Measurements from ENCODE around the gene METTL17. TPM values are rescaled to one million over a fixed set of nuclear protein-coding genes. Genes with fewer than 3 reads are reported as not detected.
A peak's percentile ranks its signal among the peaks of the same experiment; 100 is the strongest.

Gene METTL17
- total and polyA plus RNA-seq, 2 donors (not counting 1 experiment from before 2014, with no cell fraction given): 28.4 to 47.7 TPM

DNA sequence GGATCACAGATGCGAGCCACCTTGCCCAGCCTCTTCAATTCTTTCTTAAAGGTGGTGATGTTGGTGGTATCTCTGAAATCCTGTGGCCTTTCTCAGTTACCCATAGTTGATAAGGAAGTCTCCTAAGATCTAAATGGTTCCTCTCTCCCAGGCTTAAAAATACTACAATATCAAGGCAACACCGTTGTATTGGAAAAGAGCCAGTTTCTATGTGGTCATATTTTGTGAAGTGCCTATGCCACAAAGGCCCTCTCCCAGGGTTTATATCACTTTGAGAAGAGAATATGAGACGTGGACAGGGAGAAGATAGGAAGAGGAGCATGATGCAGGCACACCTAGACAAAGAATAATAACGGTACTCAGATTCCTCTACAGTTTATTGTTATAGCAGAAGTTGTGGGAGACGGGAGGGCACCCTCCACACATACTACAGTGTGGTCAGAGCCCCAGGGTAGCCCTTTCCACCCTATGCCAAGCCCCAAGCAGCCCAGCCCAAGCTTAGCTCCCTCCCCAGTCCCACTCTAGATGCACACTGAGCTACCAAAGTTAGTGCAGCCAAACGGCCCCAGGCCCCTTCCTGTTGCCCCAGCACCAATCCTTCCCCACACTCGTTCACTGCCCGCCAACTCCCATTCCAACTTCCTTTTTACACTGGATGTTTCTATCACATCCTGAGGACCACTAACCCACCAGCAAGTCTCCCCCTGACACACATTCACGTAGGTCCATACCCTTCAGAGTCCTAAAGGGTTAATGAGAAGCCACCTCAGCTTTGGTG, 26.8 kb downstream of the METTL17 start:
- H2AFZ ChIP-seq (ENCODE audit: low read length): no peak overlapping the region
- TF ChIP-seq CTCF (conservative IDR thresholded peaks at IDR 0.05 in 1 of 2, IDR thresholded peaks at IDR 0.05 in 1 of 2; ENCODE audit: low read depth in 1 of 2, low read length in 2 of 2): no peak
- peak; percentile 12 for TF ChIP-seq EZH2 (IDR thresholded peaks at IDR 0.05; ENCODE audit: low read length, missing control alignments)
- H3K27me3 ChIP-seq (ENCODE audit: control insufficient read depth, insufficient read depth, low read length): peaks cover 14% of the 10 kb centered on the region
- H3K4me2 ChIP-seq (ENCODE audit: extremely low read depth, insufficient read depth, low read length): no peak overlapping the region
- no peaks in the 10 kb centered on the region for H3K9me3 ChIP-seq (ENCODE audit: control insufficient read depth, insufficient read depth, low read depth, low read length)
- no peak overlapping the region for H3K27ac ChIP-seq (ENCODE audit: insufficient read depth, low read length)
- no peak for DNase-seq (ENCODE audit: low read depth in 2 of 2)
- H3K4me3 ChIP-seq (replicated peaks in 1 of 4; ENCODE audit: control extremely low read depth in 1 of 4, insufficient read depth in 1 of 4, low read depth in 3 of 4, low read length in 4 of 4): no peak overlapping the region
- no peak overlapping the region for H3K9ac ChIP-seq (ENCODE audit: insufficient read depth, low read length)
- H3K36me3 ChIP-seq (ENCODE audit: control insufficient read depth, insufficient read depth, low read length): no peaks in the 10 kb centered on the region
- H3K79me2 ChIP-seq (ENCODE audit: control insufficient read depth, insufficient read depth, low read length): no peaks in the 10 kb centered on the region
- H4K20me1 ChIP-seq (ENCODE audit: control insufficient read depth, extremely low read depth, insufficient read depth, low read length): no peaks in the 10 kb centered on the region
- H3K4me1 ChIP-seq (ENCODE audit: control insufficient read depth, extremely low read depth, insufficient read depth, low read length): no peaks in the 10 kb centered on the region

GRCh38 chr14:21017528-21018245, 27.9 kb downstream of the METTL17 start:
- Histone ChIP-seq H3K4me1 (ENCODE audit: control insufficient read depth, extremely low read depth, insufficient read depth, low read length) (no peaks in the 10 kb centered on the region), H3K79me2 (ENCODE audit: control insufficient read depth, insufficient read depth, low read length) (no peaks in the 10 kb centered on the region), H3K9me3 (ENCODE audit: control insufficient read depth, insufficient read depth, low read depth, low read length) (no peaks in the 10 kb centered on the region), H3K27me3 (ENCODE audit: control insufficient read depth, insufficient read depth, low read length) (peaks cover 25% of the 10 kb centered on the region), H3K36me3 (ENCODE audit: control insufficient read depth, insufficient read depth, low read length) (no peaks in the 10 kb centered on the region), H3K4me3 (replicated peaks in 1 of 4; ENCODE audit: control extremely low read depth in 1 of 4, insufficient read depth in 1 of 4, low read depth in 3 of 4, low read length in 4 of 4) (no peak overlapping the region), H2AFZ (ENCODE audit: low read length) (no peak overlapping the region), H3K4me2 (ENCODE audit: extremely low read depth, insufficient read depth, low read length) (no peak overlapping the region), H4K20me1 (ENCODE audit: control insufficient read depth, extremely low read depth, insufficient read depth, low read length) (no peaks in the 10 kb centered on the region), H3K27ac (ENCODE audit: insufficient read depth, low read length) (no peak overlapping the region), H3K9ac (ENCODE audit: insufficient read depth, low read length) (no peak overlapping the region)
- no peak for TF ChIP-seq CTCF (conservative IDR thresholded peaks at IDR 0.05 in 1 of 2, IDR thresholded peaks at IDR 0.05 in 1 of 2; ENCODE audit: low read depth in 1 of 2, low read length in 2 of 2)
- no peak for TF ChIP-seq EZH2 (IDR thresholded peaks at IDR 0.05; ENCODE audit: low read length, missing control alignments)
- no peak for DNase-seq (ENCODE audit: low read depth in 2 of 2)

GRCh38 chr14:21018286-21018685, 28.5 kb downstream of the METTL17 start:
- TF ChIP-seq CTCF (conservative IDR thresholded peaks at IDR 0.05 in 1 of 2, IDR thresholded peaks at IDR 0.05 in 1 of 2; ENCODE audit: low read depth in 1 of 2, low read length in 2 of 2) (no peak), EZH2 (IDR thresholded peaks at IDR 0.05; ENCODE audit: low read length, missing control alignments) (no peak)
- no peak overlapping the region for H3K27ac ChIP-seq (ENCODE audit: insufficient read depth, low read length)
- no peaks in the 10 kb centered on the region for H3K36me3 ChIP-seq (ENCODE audit: control insufficient read depth, insufficient read depth, low read length)
- H2AFZ ChIP-seq (ENCODE audit: low read length): no peak overlapping the region
- H3K4me1 ChIP-seq (ENCODE audit: control insufficient read depth, extremely low read depth, insufficient read depth, low read length): no peaks in the 10 kb centered on the region
- DNase-seq (ENCODE audit: low read depth in 2 of 2): no peak
- H3K9ac ChIP-seq (ENCODE audit: insufficient read depth, low read length): no peak overlapping the region
- no peak overlapping the region for H3K4me3 ChIP-seq (replicated peaks in 1 of 4; ENCODE audit: control extremely low read depth in 1 of 4, insufficient read depth in 1 of 4, low read depth in 3 of 4, low read length in 4 of 4)
- H3K4me2 ChIP-seq (ENCODE audit: extremely low read depth, insufficient read depth, low read length): no peak overlapping the region
- H3K9me3 ChIP-seq (ENCODE audit: control insufficient read depth, insufficient read depth, low read depth, low read length): no peaks in the 10 kb centered on the region
- H3K79me2 ChIP-seq (ENCODE audit: control insufficient read depth, insufficient read depth, low read length): no peaks in the 10 kb centered on the region
- peaks cover 27% of the 10 kb centered on the region for H3K27me3 ChIP-seq (ENCODE audit: control insufficient read depth, insufficient read depth, low read length)
- H4K20me1 ChIP-seq (ENCODE audit: control insufficient read depth, extremely low read depth, insufficient read depth, low read length): no peaks in the 10 kb centered on the region

Data from fibroblast of lung (primary cell).